Measurements from ENCODE around the gene DIP2B.

Gene DIP2B

DNA sequence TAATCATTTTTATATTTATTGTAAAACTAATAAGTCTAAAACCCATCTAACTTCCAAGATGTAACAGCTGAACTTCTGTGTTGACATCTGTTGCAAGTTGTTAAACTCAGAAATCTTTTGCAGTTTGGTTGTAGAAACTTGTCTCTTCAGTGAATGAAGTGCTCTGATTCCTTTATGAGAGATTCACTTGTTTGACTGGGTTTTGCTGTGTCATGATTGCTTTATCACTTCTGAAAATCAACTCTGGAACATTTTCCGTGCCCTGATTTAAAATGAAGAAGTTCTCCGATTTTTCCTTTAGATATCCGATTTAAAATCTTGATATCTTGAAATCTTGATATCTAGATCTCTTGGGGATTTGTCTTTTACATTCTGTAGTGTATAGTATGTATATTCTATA, 65.1 kb downstream of the DIP2B start:
- Histone ChIP-seq H3K9me3 (ENCODE audit: control insufficient read depth in 2 of 2, low read length in 2 of 2) (no peaks in the 10 kb centered on the region), H3K27me3 (ENCODE audit: control insufficient read depth in 2 of 2, insufficient read depth in 2 of 2, low read length in 2 of 2) (no peaks in the 10 kb centered on the region), H3K4me1 (ENCODE audit: control insufficient read depth in 2 of 2, insufficient read depth in 2 of 2, low read length in 2 of 2) (peaks cover 11 to 23% of the 10 kb centered on the region in 2 donors), H3K27ac (ENCODE audit: low read depth in 2 of 2, low read length in 2 of 2) (no peak overlapping the region), H3K36me3 (ENCODE audit: control insufficient read depth in 2 of 2, insufficient read depth in 2 of 2, low read length in 2 of 2) (no peaks in the 10 kb centered on the region), H3K4me3 (ENCODE audit: low read length in 2 of 2) (no peak overlapping the region), H3K9ac (ENCODE audit: low read depth in 1 of 2, low read length in 2 of 2) (no peak overlapping the region)

DNA sequence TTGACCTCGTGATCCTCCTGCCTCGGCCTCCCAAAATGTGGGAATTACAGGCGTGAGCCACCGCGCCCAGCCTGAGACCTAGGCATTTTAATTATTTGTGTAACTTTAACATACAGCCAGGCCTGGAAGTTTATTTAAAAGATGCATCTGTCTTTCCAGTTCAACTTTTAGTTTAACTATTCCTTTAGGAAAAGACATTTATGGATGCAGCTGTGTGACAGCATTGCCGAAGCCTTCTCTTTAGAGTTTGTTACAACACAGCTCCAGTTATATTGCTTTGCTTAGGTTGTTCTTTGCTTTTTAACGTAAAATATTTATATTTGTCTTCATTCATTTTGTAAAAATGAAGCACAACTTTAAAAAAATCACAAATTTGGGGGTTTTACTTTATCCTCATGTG, 67.0 kb downstream of the DIP2B start:
- H3K4me3 ChIP-seq (ENCODE audit: low read length in 2 of 2), result no peak overlapping the region
- no peak overlapping the region for H3K9ac ChIP-seq (ENCODE audit: low read depth in 1 of 2, low read length in 2 of 2)
- H3K27me3 ChIP-seq (ENCODE audit: control insufficient read depth in 2 of 2, insufficient read depth in 2 of 2, low read length in 2 of 2), result no peaks in the 10 kb centered on the region
- H3K36me3 ChIP-seq (ENCODE audit: control insufficient read depth in 2 of 2, insufficient read depth in 2 of 2, low read length in 2 of 2), result no peaks in the 10 kb centered on the region
- no peak overlapping the region for H3K27ac ChIP-seq (ENCODE audit: low read depth in 2 of 2, low read length in 2 of 2)
- peaks cover 11 to 18% of the 10 kb centered on the region in 2 donors for H3K4me1 ChIP-seq (ENCODE audit: control insufficient read depth in 2 of 2, insufficient read depth in 2 of 2, low read length in 2 of 2)
- H3K9me3 ChIP-seq (ENCODE audit: control insufficient read depth in 2 of 2, low read length in 2 of 2), result no peaks in the 10 kb centered on the region

DNA sequence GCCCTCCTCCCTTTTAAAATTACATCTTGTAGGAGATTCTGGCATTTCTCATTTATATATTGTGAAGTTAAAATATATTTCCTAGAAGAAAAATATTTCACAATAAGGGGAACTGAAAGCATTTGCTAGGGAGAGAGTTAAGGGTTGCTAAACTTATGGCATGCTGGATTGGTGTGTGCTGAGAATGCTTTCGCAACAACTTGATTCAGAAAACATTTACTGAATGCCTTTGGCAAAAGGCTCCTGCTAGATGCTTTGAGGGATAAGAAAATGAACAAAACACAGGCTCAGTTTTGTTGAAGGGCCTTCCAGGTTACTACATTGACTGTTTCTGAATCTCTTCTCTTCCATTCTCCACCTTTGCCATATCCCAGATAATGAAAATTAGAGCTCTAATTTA, 67.5 kb downstream of the DIP2B start:
- Histone ChIP-seq H3K27me3 (ENCODE audit: control insufficient read depth in 2 of 2, insufficient read depth in 2 of 2, low read length in 2 of 2) (no peaks in the 10 kb centered on the region), H3K36me3 (ENCODE audit: control insufficient read depth in 2 of 2, insufficient read depth in 2 of 2, low read length in 2 of 2) (no peaks in the 10 kb centered on the region), H3K4me3 (ENCODE audit: low read length in 2 of 2) (no peak overlapping the region), H3K9me3 (ENCODE audit: control insufficient read depth in 2 of 2, low read length in 2 of 2) (no peaks in the 10 kb centered on the region), H3K9ac (ENCODE audit: low read depth in 1 of 2, low read length in 2 of 2) (no peak overlapping the region), H3K27ac (ENCODE audit: low read depth in 2 of 2, low read length in 2 of 2) (peak overlapping the region in 1 of 2 donors; percentile 26), H3K4me1 (ENCODE audit: control insufficient read depth in 2 of 2, insufficient read depth in 2 of 2, low read length in 2 of 2) (peaks cover 11 to 18% of the 10 kb centered on the region in 2 donors)

DNA sequence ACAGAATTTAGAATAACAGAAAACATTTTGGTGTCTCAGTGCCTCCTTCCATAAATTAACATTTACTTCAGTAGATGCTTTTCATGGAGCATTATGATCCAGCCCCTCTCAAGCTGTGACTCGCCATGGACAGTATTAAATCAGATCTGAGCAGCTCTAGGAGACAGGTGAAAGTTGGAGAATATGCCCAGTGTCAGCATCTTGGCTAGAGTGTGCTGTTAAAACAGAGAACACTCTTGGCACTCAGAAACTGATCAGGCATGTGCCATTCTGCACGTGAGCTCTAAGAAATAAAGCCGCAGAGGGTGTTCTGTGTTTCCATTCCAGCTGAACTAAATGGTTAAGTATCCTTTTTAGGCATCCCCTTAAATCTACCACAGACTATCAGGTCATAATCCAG, 68.0 kb downstream of the DIP2B start:
- Histone ChIP-seq H3K9me3 (ENCODE audit: control insufficient read depth in 2 of 2, low read length in 2 of 2) (no peaks in the 10 kb centered on the region), H3K9ac (ENCODE audit: low read depth in 1 of 2, low read length in 2 of 2) (no peak overlapping the region), H3K36me3 (ENCODE audit: control insufficient read depth in 2 of 2, insufficient read depth in 2 of 2, low read length in 2 of 2) (no peaks in the 10 kb centered on the region), H3K4me3 (ENCODE audit: low read length in 2 of 2) (no peak overlapping the region), H3K27ac (ENCODE audit: low read depth in 2 of 2, low read length in 2 of 2) (peak overlapping the region in 1 of 2 donors; percentile 26), H3K27me3 (ENCODE audit: control insufficient read depth in 2 of 2, insufficient read depth in 2 of 2, low read length in 2 of 2) (no peaks in the 10 kb centered on the region), H3K4me1 (ENCODE audit: control insufficient read depth in 2 of 2, insufficient read depth in 2 of 2, low read length in 2 of 2) (peaks cover 11 to 18% of the 10 kb centered on the region in 2 donors)

DNA sequence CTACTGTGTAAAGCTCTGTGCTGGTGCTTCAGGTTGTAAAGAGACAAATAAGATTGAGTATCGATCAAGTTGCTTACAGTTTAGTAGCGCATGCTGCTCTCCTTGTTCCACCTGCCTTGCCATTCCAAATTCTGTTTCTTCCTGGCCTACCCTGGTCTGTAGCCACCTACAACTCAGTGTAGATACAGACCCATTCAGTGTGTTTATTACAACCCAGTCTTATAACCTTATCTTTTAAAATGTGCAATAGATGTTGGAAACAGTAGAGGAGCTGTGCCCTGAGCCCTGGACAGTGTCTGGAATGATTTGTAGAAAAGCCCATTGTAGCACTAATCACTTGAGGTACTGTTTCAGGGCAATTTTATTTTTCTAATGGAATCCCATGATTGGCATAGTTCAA, 68.5 kb downstream of the DIP2B start:
- Histone ChIP-seq H3K36me3 (ENCODE audit: control insufficient read depth in 2 of 2, insufficient read depth in 2 of 2, low read length in 2 of 2) (no peaks in the 10 kb centered on the region), H3K4me3 (ENCODE audit: low read length in 2 of 2) (no peak overlapping the region), H3K4me1 (ENCODE audit: control insufficient read depth in 2 of 2, insufficient read depth in 2 of 2, low read length in 2 of 2) (peaks cover 7 to 14% of the 10 kb centered on the region in 2 donors), H3K9ac (ENCODE audit: low read depth in 1 of 2, low read length in 2 of 2) (no peak overlapping the region), H3K9me3 (ENCODE audit: control insufficient read depth in 2 of 2, low read length in 2 of 2) (no peaks in the 10 kb centered on the region), H3K27ac (ENCODE audit: low read depth in 2 of 2, low read length in 2 of 2) (no peak overlapping the region), H3K27me3 (ENCODE audit: control insufficient read depth in 2 of 2, insufficient read depth in 2 of 2, low read length in 2 of 2) (no peaks in the 10 kb centered on the region)

DNA sequence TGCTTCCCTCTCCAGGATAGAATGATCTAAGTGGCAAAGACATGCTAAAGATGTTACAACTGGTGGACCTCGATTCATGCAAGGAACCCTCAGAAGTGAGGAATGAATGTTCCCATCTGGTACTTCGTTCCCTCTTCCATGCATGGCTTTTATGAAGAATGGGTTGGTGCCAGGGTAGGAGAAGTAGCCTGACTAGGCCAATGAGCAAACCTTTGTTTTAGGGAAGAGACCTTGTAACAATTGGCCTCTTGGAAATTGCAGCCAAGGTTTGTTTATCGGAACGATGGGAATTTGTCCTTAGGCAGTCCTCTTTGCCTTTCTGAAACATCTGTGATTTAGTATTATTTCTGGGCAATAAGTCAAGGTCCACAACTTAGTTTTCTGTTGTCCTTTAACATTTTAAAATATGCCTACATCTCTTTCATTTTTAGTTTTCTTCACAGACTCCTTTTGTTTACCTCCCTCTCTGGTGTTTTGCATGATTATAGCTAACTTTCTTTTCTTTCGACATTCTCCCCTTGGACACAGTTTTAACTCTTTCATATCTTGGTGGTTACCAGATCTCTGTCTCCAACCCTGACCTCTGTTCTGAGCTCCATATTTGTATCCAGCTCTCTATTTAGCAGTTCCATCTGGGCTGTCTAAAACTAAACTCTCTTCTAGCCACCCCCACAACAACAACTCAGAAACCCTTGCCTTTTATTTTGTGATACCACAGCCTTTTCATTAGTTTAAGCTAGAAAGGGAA, 70.0 kb downstream of the DIP2B start:
- Histone ChIP-seq H3K4me1 (ENCODE audit: control insufficient read depth in 2 of 2, insufficient read depth in 2 of 2, low read length in 2 of 2) (peaks cover 0 to 10% of the 10 kb centered on the region in 2 donors), H3K36me3 (ENCODE audit: control insufficient read depth in 2 of 2, insufficient read depth in 2 of 2, low read length in 2 of 2) (no peaks in the 10 kb centered on the region), H3K9me3 (ENCODE audit: control insufficient read depth in 2 of 2, low read length in 2 of 2) (no peaks in the 10 kb centered on the region), H3K27me3 (ENCODE audit: control insufficient read depth in 2 of 2, insufficient read depth in 2 of 2, low read length in 2 of 2) (no peaks in the 10 kb centered on the region), H3K27ac (ENCODE audit: low read depth in 2 of 2, low read length in 2 of 2) (no peak overlapping the region), H3K9ac (ENCODE audit: low read depth in 1 of 2, low read length in 2 of 2) (no peak overlapping the region), H3K4me3 (ENCODE audit: low read length in 2 of 2) (no peak overlapping the region)

DNA sequence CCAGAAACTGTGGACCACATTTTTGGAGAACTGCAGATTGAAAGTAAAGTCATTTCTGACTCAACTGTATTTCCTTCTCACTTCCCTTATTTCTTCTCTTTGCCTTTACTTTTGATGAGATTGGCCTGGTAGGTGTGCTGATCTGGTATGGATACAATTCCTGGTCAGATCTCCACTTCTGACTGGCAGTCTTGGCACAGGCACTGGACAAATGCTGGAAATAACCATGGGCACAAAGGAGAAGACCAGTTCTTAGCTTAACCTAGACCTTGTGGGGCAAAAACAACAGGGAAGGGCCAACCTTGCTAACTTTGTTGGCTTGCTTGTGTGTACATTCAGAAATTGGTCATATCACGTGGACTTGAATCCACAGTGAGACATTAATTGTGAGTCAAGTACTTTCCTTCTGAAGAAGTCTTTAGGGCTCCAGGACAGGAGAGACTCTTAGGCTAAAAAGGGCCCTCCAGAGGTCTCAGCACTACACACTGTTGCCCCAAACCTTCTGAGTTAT, 75.0 kb downstream of the DIP2B start:
- Histone ChIP-seq H3K27ac (ENCODE audit: low read depth in 2 of 2, low read length in 2 of 2) (no peak overlapping the region), H3K4me1 (ENCODE audit: control insufficient read depth in 2 of 2, insufficient read depth in 2 of 2, low read length in 2 of 2) (no peaks in the 10 kb centered on the region), H3K4me3 (ENCODE audit: low read length in 2 of 2) (no peak overlapping the region), H3K36me3 (ENCODE audit: control insufficient read depth in 2 of 2, insufficient read depth in 2 of 2, low read length in 2 of 2) (no peaks in the 10 kb centered on the region), H3K9ac (ENCODE audit: low read depth in 1 of 2, low read length in 2 of 2) (no peak overlapping the region), H3K27me3 (ENCODE audit: control insufficient read depth in 2 of 2, insufficient read depth in 2 of 2, low read length in 2 of 2) (no peaks in the 10 kb centered on the region), H3K9me3 (ENCODE audit: control insufficient read depth in 2 of 2, low read length in 2 of 2) (no peaks in the 10 kb centered on the region)

DNA sequence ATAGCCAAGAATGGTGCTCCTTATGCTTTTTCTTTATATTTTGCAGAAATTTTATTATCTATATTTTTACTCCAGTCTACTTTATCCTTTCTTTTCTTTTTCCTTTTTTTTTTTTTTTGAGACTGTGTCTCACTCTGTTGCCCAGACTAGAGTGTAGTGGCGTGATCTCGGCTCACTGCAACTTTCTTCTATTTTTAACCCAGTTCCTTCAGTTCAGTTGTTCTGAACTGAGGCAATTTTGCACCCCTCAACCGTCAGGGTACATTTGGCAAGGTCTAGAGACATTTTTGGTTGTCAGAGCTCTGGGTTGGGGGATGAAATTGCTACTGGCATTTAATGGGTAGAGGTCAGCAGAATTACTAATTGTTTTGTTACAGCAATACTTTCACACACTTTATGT, 75.7 kb downstream of the DIP2B start:
- H3K9me3 ChIP-seq (ENCODE audit: control insufficient read depth in 2 of 2, low read length in 2 of 2), result no peaks in the 10 kb centered on the region
- H3K36me3 ChIP-seq (ENCODE audit: control insufficient read depth in 2 of 2, insufficient read depth in 2 of 2, low read length in 2 of 2), result no peaks in the 10 kb centered on the region
- no peak overlapping the region for H3K27ac ChIP-seq (ENCODE audit: low read depth in 2 of 2, low read length in 2 of 2)
- H3K27me3 ChIP-seq (ENCODE audit: control insufficient read depth in 2 of 2, insufficient read depth in 2 of 2, low read length in 2 of 2), result no peaks in the 10 kb centered on the region
- no peaks in the 10 kb centered on the region for H3K4me1 ChIP-seq (ENCODE audit: control insufficient read depth in 2 of 2, insufficient read depth in 2 of 2, low read length in 2 of 2)
- no peak overlapping the region for H3K9ac ChIP-seq (ENCODE audit: low read depth in 1 of 2, low read length in 2 of 2)
- H3K4me3 ChIP-seq (ENCODE audit: low read length in 2 of 2), result no peak overlapping the region

DNA sequence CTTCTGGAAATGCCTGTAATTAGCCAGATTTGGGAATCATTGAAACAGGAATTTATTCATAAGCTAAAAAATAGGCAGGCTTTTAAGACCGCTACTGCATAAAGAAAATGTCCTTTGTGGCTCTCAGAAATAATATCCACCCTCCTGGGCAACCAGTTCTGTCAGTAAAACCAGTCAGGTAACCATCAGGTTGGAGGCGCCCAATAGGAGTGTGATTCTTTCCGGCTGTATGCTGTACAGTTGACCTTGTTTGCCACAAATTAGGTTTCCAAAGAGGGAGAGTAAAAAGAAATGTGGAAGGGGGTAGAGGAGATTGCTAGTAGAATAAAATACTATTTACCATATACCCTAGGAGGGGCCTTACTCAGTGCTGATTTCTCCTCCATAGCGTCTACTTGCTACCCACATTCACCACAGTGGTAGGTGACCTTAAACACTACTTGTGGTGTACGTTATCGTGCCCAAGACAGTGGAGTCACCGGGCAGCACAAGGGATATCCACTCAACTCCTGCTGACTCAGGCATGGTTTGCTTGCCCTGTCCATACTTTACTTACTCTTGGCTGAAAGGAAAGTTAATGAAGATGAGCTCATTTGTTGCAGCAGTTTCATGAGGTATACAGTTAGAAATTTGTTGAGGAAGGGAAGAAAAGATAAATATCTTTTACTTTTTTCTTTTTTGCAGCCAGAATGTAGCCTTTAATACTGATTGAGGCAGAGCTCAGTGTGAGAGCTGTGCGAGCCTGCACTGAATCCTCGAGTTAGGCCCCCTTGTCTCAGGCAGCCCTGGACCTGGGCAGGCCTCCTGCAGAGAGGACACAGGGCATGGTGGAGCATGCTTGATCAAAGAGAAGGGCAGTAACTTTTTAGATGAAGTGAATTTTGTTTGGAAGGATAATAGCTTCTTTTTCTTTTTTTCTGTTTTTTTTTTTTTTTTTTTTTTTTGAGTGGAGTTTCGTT, 76.7 kb downstream of the DIP2B start:
- no peaks in the 10 kb centered on the region for H3K36me3 ChIP-seq (ENCODE audit: control insufficient read depth in 2 of 2, insufficient read depth in 2 of 2, low read length in 2 of 2)
- no peaks in the 10 kb centered on the region for H3K9me3 ChIP-seq (ENCODE audit: control insufficient read depth in 2 of 2, low read length in 2 of 2)
- H3K27me3 ChIP-seq (ENCODE audit: control insufficient read depth in 2 of 2, insufficient read depth in 2 of 2, low read length in 2 of 2), result no peaks in the 10 kb centered on the region
- H3K4me1 ChIP-seq (ENCODE audit: control insufficient read depth in 2 of 2, insufficient read depth in 2 of 2, low read length in 2 of 2), result no peaks in the 10 kb centered on the region
- no peak overlapping the region for H3K4me3 ChIP-seq (ENCODE audit: low read length in 2 of 2)
- H3K27ac ChIP-seq (ENCODE audit: low read depth in 2 of 2, low read length in 2 of 2), result no peak overlapping the region
- H3K9ac ChIP-seq (ENCODE audit: low read depth in 1 of 2, low read length in 2 of 2), result no peak overlapping the region

DNA sequence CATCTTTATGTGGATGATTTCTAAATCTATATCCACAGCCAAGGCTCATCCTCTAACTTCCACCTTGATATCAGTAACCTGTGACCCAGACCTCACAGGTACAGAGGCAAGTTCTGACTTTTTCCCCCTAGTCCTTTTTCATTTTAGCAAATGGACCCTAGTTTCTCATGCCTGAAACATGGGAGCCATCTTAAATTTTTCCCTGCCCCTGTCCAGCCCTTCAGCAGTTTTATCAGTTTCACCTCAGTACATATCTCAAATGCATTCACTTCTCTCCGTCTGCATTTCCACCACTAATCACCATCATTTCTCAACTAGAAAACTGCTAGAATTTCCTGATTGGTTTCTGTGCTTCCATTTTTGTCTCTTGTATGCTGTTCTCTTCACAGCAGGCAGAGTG, 79.3 kb downstream of the DIP2B start:
- Histone ChIP-seq H3K4me1 (ENCODE audit: control insufficient read depth in 2 of 2, insufficient read depth in 2 of 2, low read length in 2 of 2) (no peaks in the 10 kb centered on the region), H3K9me3 (ENCODE audit: control insufficient read depth in 2 of 2, low read length in 2 of 2) (no peaks in the 10 kb centered on the region), H3K9ac (ENCODE audit: low read depth in 1 of 2, low read length in 2 of 2) (no peak overlapping the region), H3K36me3 (ENCODE audit: control insufficient read depth in 2 of 2, insufficient read depth in 2 of 2, low read length in 2 of 2) (no peaks in the 10 kb centered on the region), H3K27me3 (ENCODE audit: control insufficient read depth in 2 of 2, insufficient read depth in 2 of 2, low read length in 2 of 2) (no peaks in the 10 kb centered on the region), H3K27ac (ENCODE audit: low read depth in 2 of 2, low read length in 2 of 2) (no peak overlapping the region), H3K4me3 (ENCODE audit: low read length in 2 of 2) (no peak overlapping the region)

All from mucosa of rectum (tissue), 2 donors.